Measurements from ENCODE around the gene HSPG2. TPM values are rescaled to one million over a fixed set of nuclear protein-coding genes. Genes with fewer than 3 reads are reported as not detected.

The HSPG2 gene
- total and polyA plus RNA-seq, 2 of the 13 experiments (the other 11 are each of a cell fraction or from before 2014, with no cell fraction given) = 9.1 to 13.1 TPM

DNA sequence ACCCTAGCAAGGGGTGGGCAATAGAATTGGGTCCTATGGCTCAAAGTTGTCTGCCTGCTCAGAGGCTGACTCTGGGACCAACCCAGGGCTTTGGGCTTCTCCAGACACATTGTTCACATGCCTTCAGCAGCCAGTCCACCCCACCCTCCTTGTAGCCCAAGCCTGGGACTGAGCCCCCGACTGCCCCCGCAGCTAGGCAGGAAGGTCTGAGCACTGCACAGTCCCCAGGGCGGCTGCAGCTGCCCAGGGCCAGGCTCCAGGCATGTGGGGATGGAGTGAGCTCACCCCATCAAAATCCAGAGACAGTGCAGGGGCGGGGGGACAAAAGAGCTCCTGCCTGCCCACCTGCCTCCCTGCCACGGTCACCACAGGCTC is 35.6 kb downstream of the HSPG2 start:
- no peaks in the 10 kb centered on the region for H3K9me3 ChIP-seq (ENCODE audit: low read length)
- FAIRE-seq = no peak
- no peak for DNase-seq (ENCODE audit: low spot score)
- H3K9ac ChIP-seq (ENCODE audit: insufficient read depth, low read depth, low read length) = no peak overlapping the region
- BruUV-seq (replicated peaks) = no TSS peak
- intact Hi-C loops (cut with micrococcal nuclease; ENCODE audit: unreplicated experiment) (no loop called here), in situ Hi-C loops (cut with HindIII; ENCODE audit: extremely low pct_ligation_motif_present, low pct_unique_long_range_greater_than_20kb) (no loop called here)
- H3K27me3 ChIP-seq (ENCODE audit: control insufficient read depth in 1 of 2, insufficient read depth in 2 of 2, low read length in 2 of 2) = no peaks in the 10 kb centered on the region
- TF ChIP-seq, protein P1, sequence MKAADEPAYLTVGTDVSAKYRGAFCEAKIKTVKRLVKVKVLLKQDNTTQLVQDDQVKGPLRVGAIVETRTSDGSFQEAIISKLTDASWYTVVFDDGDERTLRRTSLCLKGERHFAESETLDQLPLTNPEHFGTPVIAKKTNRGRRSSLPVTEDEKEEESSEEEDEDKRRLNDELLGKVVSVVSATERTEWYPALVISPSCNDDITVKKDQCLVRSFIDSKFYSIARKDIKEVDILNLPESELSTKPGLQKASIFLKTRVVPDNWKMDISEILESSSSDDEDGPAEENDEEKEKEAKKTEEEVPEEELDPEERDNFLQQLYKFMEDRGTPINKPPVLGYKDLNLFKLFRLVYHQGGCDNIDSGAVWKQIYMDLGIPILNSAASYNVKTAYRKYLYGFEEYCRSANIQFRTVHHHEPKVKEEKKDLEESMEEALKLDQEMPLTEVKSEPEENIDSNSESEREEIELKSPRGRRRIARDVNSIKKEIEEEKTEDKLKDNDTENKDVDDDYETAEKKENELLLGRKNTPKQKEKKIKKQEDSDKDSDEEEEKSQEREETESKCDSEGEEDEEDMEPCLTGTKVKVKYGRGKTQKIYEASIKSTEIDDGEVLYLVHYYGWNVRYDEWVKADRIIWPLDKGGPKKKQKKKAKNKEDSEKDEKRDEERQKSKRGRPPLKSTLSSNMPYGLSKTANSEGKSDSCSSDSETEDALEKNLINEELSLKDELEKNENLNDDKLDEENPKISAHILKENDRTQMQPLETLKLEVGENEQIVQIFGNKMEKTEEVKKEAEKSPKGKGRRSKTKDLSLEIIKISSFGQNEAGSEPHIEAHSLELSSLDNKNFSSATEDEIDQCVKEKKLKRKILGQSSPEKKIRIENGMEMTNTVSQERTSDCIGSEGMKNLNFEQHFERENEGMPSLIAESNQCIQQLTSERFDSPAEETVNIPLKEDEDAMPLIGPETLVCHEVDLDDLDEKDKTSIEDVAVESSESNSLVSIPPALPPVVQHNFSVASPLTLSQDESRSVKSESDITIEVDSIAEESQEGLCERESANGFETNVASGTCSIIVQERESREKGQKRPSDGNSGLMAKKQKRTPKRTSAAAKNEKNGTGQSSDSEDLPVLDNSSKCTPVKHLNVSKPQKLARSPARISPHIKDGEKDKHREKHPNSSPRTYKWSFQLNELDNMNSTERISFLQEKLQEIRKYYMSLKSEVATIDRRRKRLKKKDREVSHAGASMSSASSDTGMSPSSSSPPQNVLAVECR (CRISPR knock-in tag; IDR thresholded peaks at IDR 0.05; ENCODE audit: borderline replicate concordance) = no peak
- TF ChIP-seq ZNF335 (CRISPR knock-in tag; IDR thresholded peaks at IDR 0.05) (no peak), ZNF737 (CRISPR knock-in tag; IDR thresholded peaks at IDR 0.05; ENCODE audit: borderline replicate concordance) (no peak), ZSCAN29 (CRISPR knock-in tag; conservative IDR thresholded peaks at IDR 0.05) (no peak), ZNF766 (CRISPR knock-in tag; IDR thresholded peaks at IDR 0.05; ENCODE audit: borderline replicate concordance) (no peak), THAP11 (CRISPR knock-in tag; IDR thresholded peaks at IDR 0.05) (no peak), FOXM1 (CRISPR knock-in tag; IDR thresholded peaks at IDR 0.05) (no peak), FOXJ3 (CRISPR knock-in tag; IDR thresholded peaks at IDR 0.05; ENCODE audit: borderline replicate concordance) (no peak), SMAD9 (CRISPR knock-in tag; IDR thresholded peaks at IDR 0.05) (no peak), ZNF660 (CRISPR knock-in tag; IDR thresholded peaks at IDR 0.05; ENCODE audit: borderline replicate concordance, low read depth) (no peak), YEATS4 (CRISPR knock-in tag; IDR thresholded peaks at IDR 0.05; ENCODE audit: borderline replicate concordance) (no peak), FOXA3 (CRISPR knock-in tag; IDR thresholded peaks at IDR 0.05) (no peak), WIZ (CRISPR knock-in tag; IDR thresholded peaks at IDR 0.05) (no peak), ZNF598 (CRISPR knock-in tag; IDR thresholded peaks at IDR 0.05; ENCODE audit: borderline replicate concordance) (no peak)
- no peak overlapping the region for H2AFZ ChIP-seq (ENCODE audit: low read length)
- WGBS (ENCODE audit: low lambda C conversion rate) = no CpG with 5 or more reads among the region's 5 CpGs
- ATAC-seq = no peak
- H3K4me1 ChIP-seq (ENCODE audit: insufficient read depth, low read length) = peaks cover 57% of the 10 kb centered on the region
- ChIA-PET CTCF (ENCODE audit: low intra/inter-chr PET ratio, low total read pairs) (no interaction called here), POLR2A (no interaction called here)
- H3K27ac ChIP-seq (ENCODE audit: extremely low read length, insufficient read depth, low read length) = no peak overlapping the region
- no peaks in the 10 kb centered on the region for H3K79me2 ChIP-seq (ENCODE audit: insufficient read depth, low read length)
- no peaks in the 10 kb centered on the region for H3K36me3 ChIP-seq (replicated peaks in 1 of 2; ENCODE audit: control insufficient read depth in 1 of 2, insufficient read depth in 2 of 2, low read length in 2 of 2)
- H4K20me1 ChIP-seq (ENCODE audit: insufficient read depth, low read length) = no peaks in the 10 kb centered on the region
- no peak overlapping the region for H3K4me3 ChIP-seq (replicated peaks in 1 of 3; ENCODE audit: insufficient read depth in 1 of 3, low read depth in 2 of 3, low read length in 3 of 3)
- H3K4me2 ChIP-seq (ENCODE audit: low read depth, low read length) = no peak overlapping the region
